Lower lobe of right lung (tissue), 2 donors: Measurements from ENCODE around the gene ASH1L. TPM values are rescaled to one million over a fixed set of nuclear protein-coding genes. Genes with fewer than 3 reads are reported as not detected.

Source experiments
- ATAC-seq, 2 donors: fragments of 200-7000 bp; cut with Tn5 transposase; one replicate each; pipeline ENCODE4 v1.9.1; 2020 to 2022; ENCODE audit warnings: mild to moderate bottlenecking in 2 of 2, moderate library complexity in 2 of 2
- DNase-seq: peaks from one replicate; pipeline ENCODE4 v3.0.0-alpha.2; 2020
- H3K27ac ChIP-seq: fragments of 200-600 bp; one replicate; pipeline ENCODE4 v1.8.0; 2022
- H3K27me3 ChIP-seq: fragments of 200-600 bp; one replicate; pipeline ENCODE4 v1.8.0; 2022; ENCODE audit warnings: low read depth
- H3K36me3 ChIP-seq: fragments of 200-600 bp; one replicate; pipeline ENCODE4 v1.8.0; 2022; ENCODE audit warnings: mild to moderate bottlenecking
- H3K4me1 ChIP-seq: fragments of 200-600 bp; one replicate; pipeline ENCODE4 v1.8.0; 2022
- H3K4me3 ChIP-seq: fragments of 200-600 bp; one replicate; pipeline ENCODE4 v1.8.0; 2022; ENCODE audit warnings: mild to moderate bottlenecking
- H3K9me3 ChIP-seq: fragments of 200-600 bp; one replicate; pipeline ENCODE4 v1.8.0; 2022
- CTCF ChIP-seq: fragments of 200-600 bp; IDR thresholded peaks from one replicate; pipeline ENCODE4 v1.8.0; 2022; ENCODE audit warnings: antibody characterized with exemption, mild to moderate bottlenecking
- intact Hi-C: fragments of 100-400 bp; cut with DNase I; formaldehyde crosslinking; loops from one replicate; pipeline ENCODE4 v1.11.0; 2022
- total RNA-seq: library from RNA; stranded (reverse); fragmentation: NEBNext Ultra II Directional; extraction: Animal tissue kit (Norgen Biotek cat#: 25700); gene quantifications from one replicate; pipeline ENCODE4 v1.2.1, GENCODE V29; 2021
- donor health status: DM: no; HTN: yes; CAD: no; lungs with severe emphysema.

Gene ASH1L
- total RNA-seq, 1 donor from 2014 or later: 59.8 TPM

DNA sequence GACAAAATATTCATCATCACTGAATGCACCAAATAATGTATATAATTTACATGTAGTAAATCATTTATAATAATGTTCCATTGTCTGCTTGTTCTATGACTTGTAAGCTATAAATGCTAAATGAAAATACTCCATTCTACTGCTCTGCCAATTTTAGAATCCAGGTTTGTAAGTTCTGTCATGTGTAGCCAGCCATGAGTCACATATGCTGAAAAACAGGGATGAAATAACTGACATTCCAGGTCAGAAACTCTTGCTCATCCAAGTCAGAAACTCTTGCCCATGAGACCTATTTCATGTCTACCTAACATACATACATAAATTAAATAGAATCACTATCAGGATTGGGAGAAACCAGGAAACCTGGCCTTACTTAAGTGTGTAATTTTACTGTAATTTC lies 95.6 kb downstream of the ASH1L start:
- no peak for TF ChIP-seq CTCF
- H3K9me3 ChIP-seq: peaks cover 8% of the 10 kb centered on the region
- no peak for DNase-seq
- ATAC-seq: no peak
- H3K27ac ChIP-seq: no peak overlapping the region
- peaks cover 3% of the 10 kb centered on the region for H3K36me3 ChIP-seq
- intact Hi-C loops: no loop called here
- H3K27me3 ChIP-seq: no peaks in the 10 kb centered on the region
- no peak overlapping the region for H3K4me3 ChIP-seq
- H3K4me1 ChIP-seq: peaks cover 9% of the 10 kb centered on the region

DNA sequence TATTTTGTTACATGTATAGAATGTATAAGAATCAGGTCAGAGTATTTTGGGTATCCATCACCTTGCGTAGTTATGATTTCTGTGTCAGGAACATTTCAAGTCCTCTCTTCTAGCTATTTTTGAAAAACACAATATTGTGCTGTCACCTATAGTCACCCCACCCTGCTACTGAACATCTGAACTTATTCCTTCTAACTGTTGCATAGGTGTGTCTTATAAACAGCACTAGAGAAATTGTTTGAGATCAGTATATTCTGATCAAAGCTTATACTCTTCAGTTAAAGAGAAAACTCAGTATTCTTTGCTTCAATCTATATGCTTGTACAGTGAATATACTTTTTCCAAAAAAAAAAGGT lies 96.0 kb downstream of the ASH1L start:
- intact Hi-C loops: no loop called here
- no peaks in the 10 kb centered on the region for H3K27me3 ChIP-seq
- peaks cover 9% of the 10 kb centered on the region for H3K4me1 ChIP-seq
- H3K27ac ChIP-seq: no peak overlapping the region
- H3K4me3 ChIP-seq: no peak overlapping the region
- TF ChIP-seq CTCF: no peak
- DNase-seq: no peak
- H3K9me3 ChIP-seq: peaks cover 4% of the 10 kb centered on the region
- H3K36me3 ChIP-seq: peaks cover 3% of the 10 kb centered on the region
- ATAC-seq: no peak

GRCh38 chr1:155463865-155464650 lies 98.5 kb downstream of the ASH1L start:
- DNase-seq: no peak
- Histone ChIP-seq H3K36me3 (peaks cover 11% of the 10 kb centered on the region), H3K4me1 (peaks cover 9% of the 10 kb centered on the region), H3K27me3 (no peaks in the 10 kb centered on the region), H3K9me3 (no peaks in the 10 kb centered on the region), H3K27ac (no peak overlapping the region), H3K4me3 (no peak overlapping the region)
- TF ChIP-seq CTCF: no peak
- intact Hi-C loops: no loop called here
- ATAC-seq: no peak

DNA sequence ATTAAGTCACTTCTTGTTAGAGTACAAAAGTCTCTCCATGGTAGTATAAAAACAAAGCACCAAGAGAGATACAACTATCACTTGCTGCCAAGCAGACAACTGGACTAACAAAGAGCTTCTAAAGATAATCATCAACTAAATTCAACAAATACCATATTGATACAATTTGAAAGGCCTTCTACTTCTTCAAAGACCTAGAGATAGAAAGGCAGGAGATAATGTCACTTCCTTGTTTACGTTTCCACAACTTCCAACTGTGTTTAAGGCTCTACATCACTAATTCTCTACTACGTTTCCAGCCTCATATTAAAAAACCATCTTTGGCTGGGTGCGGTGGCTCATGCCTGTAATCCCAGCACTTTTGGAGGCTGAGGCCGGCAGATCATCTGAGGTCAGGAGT lies 104.5 kb downstream of the ASH1L start:
- H3K27ac ChIP-seq: no peak overlapping the region
- H3K9me3 ChIP-seq: no peaks in the 10 kb centered on the region
- ATAC-seq: no peak
- intact Hi-C loops: no loop called here
- no peak for DNase-seq
- peaks cover 29% of the 10 kb centered on the region for H3K36me3 ChIP-seq
- H3K4me3 ChIP-seq: no peak overlapping the region
- no peaks in the 10 kb centered on the region for H3K4me1 ChIP-seq
- TF ChIP-seq CTCF: no peak
- no peaks in the 10 kb centered on the region for H3K27me3 ChIP-seq

DNA sequence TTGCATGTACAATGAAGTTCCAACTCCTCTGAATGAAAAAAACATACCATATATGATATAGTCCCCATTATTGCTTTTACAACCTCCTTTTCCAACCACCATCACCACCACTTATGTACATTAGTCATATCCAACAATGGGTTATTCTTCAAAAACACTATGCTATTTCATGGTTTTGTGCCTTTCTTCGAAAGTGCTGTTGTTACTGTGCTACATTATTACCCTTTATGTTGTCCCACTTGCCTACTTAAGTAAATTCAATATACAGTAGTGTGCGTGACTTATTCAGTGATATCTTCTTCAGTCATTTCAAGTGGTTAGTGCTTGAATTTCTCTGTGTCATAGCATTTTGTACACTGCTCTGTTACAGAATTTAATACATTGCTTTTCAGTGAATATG lies 105.3 kb downstream of the ASH1L start:
- Histone ChIP-seq H3K27ac (no peak overlapping the region), H3K4me3 (no peak overlapping the region), H3K27me3 (no peaks in the 10 kb centered on the region), H3K4me1 (no peaks in the 10 kb centered on the region), H3K9me3 (no peaks in the 10 kb centered on the region), H3K36me3 (peaks cover 34% of the 10 kb centered on the region)
- intact Hi-C loops: no loop called here
- DNase-seq (no peak), ATAC-seq (no peak)
- no peak for TF ChIP-seq CTCF
